ENCODE results near the gene PLEKHF1.

The PLEKHF1 gene

GRCh38 chr19:29628661-29629385, 36.4 kb upstream of the PLEKHF1 start:
- Histone ChIP-seq H3K9me3 (ENCODE audit: control insufficient read depth, insufficient read depth, low read length) (no peaks in the 10 kb centered on the region), H3K9ac (ENCODE audit: low read depth, low read length) (no peak overlapping the region), H3K4me1 (ENCODE audit: insufficient read depth, low read length) (no peaks in the 10 kb centered on the region), H3K36me3 (ENCODE audit: insufficient read depth, low read length) (no peaks in the 10 kb centered on the region)

GRCh38 chr19:29629836-29630534, 35.3 kb upstream of the PLEKHF1 start:
- H3K9me3 ChIP-seq (ENCODE audit: control insufficient read depth, insufficient read depth, low read length), result no peaks in the 10 kb centered on the region
- H3K9ac ChIP-seq (ENCODE audit: low read depth, low read length), result no peak overlapping the region
- no peaks in the 10 kb centered on the region for H3K4me1 ChIP-seq (ENCODE audit: insufficient read depth, low read length)
- no peaks in the 10 kb centered on the region for H3K36me3 ChIP-seq (ENCODE audit: insufficient read depth, low read length)

DNA sequence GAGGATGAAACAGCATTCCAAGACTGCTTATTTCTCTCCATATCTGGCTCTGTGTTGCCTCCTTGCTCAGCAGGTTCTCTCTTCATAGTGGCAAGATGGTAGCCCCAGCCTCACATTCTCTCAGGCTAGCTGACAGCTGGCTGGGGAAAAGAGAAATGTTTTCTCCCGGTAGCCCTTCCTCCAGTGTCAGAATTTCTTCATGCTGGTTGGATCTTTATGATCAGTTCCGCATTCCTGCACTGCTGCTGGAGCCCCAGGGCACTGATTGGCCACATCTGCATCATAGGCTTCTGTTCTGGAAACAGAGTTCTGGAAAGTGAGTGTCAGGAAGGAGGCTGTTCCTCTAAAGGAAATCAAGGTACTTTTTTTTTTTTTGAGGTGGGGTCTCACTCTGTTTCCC, 34.6 kb upstream of the PLEKHF1 start:
- Histone ChIP-seq H3K9me3 (ENCODE audit: control insufficient read depth, insufficient read depth, low read length) (no peaks in the 10 kb centered on the region), H3K9ac (ENCODE audit: low read depth, low read length) (no peak overlapping the region), H3K4me1 (ENCODE audit: insufficient read depth, low read length) (no peaks in the 10 kb centered on the region), H3K36me3 (ENCODE audit: insufficient read depth, low read length) (no peaks in the 10 kb centered on the region)

GRCh38 chr19:29631450-29631849, 33.8 kb upstream of the PLEKHF1 start:
- Histone ChIP-seq H3K36me3 (ENCODE audit: insufficient read depth, low read length) (no peaks in the 10 kb centered on the region), H3K9me3 (ENCODE audit: control insufficient read depth, insufficient read depth, low read length) (no peaks in the 10 kb centered on the region), H3K9ac (ENCODE audit: low read depth, low read length) (no peak overlapping the region), H3K4me1 (ENCODE audit: insufficient read depth, low read length) (no peaks in the 10 kb centered on the region)

- no peaks in the 10 kb centered on the region for H3K4me1 ChIP-seq (ENCODE audit: insufficient read depth, low read length)
- no peaks in the 10 kb centered on the region for H3K9me3 ChIP-seq (ENCODE audit: control insufficient read depth, insufficient read depth, low read length)
- H3K36me3 ChIP-seq (ENCODE audit: insufficient read depth, low read length), result no peaks in the 10 kb centered on the region
- no peak overlapping the region for H3K9ac ChIP-seq (ENCODE audit: low read depth, low read length)
These were observed 31.3 kb upstream of the PLEKHF1 start for GRCh38 chr19:29634002-29634401.

DNA sequence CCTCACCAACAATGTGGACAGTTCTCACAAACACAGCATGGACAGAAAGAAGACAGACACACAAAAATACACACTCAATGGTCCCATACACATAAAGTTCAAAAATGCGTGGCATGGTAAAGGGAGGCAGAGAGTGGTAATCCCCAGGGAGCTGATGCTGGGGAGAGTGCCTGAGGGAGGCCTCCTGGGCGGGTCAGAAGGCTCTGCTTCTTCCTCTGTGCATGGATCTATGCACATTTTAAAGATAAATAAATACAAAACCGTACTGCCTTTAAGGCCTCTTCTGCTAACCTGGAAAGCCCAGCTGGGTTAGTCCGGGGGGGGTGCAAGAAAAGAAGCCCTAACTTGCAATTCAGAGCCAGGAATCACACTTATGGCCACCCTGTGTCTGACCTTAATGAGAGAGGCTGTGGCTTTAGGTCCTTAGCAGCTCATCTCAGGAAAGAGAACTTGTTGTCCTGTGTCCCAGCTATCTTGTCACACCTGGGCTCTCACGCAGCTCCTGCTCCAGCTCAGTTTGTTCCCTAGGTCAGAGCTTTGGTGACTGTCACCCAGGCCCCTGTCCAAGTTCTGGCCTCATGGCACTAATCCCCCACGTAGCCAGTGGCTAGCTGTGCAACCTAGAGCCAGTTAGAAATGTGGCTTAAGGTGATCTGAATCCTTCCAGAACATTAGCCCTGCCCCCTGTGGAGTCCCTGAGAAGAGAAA, 30.7 kb upstream of the PLEKHF1 start:
- Histone ChIP-seq H3K9ac (ENCODE audit: low read depth, low read length) (no peak overlapping the region), H3K36me3 (ENCODE audit: insufficient read depth, low read length) (no peaks in the 10 kb centered on the region), H3K4me1 (ENCODE audit: insufficient read depth, low read length) (no peaks in the 10 kb centered on the region), H3K9me3 (ENCODE audit: control insufficient read depth, insufficient read depth, low read length) (no peaks in the 10 kb centered on the region)

DNA sequence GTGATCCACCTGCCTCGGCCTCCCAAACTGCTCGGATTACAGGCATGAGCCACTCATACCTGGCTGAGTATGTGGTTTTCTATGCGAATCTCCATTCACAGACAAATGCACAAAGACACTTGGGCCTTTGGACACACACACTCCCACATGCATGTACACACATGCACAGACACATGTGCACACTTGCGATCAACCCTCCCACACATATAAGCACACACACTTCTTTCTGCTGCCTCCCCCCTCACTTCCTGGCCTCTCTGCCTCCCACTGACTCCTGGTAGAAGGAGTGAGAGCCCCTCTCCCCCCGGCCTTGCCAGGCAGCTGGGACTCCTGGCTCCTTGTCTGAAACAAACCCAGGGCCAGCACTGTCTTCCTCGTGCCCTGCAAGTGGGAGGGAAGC, 29.3 kb upstream of the PLEKHF1 start:
- Histone ChIP-seq H3K9me3 (ENCODE audit: control insufficient read depth, insufficient read depth, low read length) (no peaks in the 10 kb centered on the region), H3K4me1 (ENCODE audit: insufficient read depth, low read length) (no peaks in the 10 kb centered on the region), H3K36me3 (ENCODE audit: insufficient read depth, low read length) (no peaks in the 10 kb centered on the region), H3K9ac (ENCODE audit: low read depth, low read length) (no peak overlapping the region)

- Histone ChIP-seq H3K4me1 (ENCODE audit: insufficient read depth, low read length) (no peaks in the 10 kb centered on the region), H3K9ac (ENCODE audit: low read depth, low read length) (no peak overlapping the region), H3K36me3 (ENCODE audit: insufficient read depth, low read length) (no peaks in the 10 kb centered on the region), H3K9me3 (ENCODE audit: control insufficient read depth, insufficient read depth, low read length) (no peaks in the 10 kb centered on the region)
These were observed 28.5 kb upstream of the PLEKHF1 start for GRCh38 chr19:29636553-29637360.

DNA sequence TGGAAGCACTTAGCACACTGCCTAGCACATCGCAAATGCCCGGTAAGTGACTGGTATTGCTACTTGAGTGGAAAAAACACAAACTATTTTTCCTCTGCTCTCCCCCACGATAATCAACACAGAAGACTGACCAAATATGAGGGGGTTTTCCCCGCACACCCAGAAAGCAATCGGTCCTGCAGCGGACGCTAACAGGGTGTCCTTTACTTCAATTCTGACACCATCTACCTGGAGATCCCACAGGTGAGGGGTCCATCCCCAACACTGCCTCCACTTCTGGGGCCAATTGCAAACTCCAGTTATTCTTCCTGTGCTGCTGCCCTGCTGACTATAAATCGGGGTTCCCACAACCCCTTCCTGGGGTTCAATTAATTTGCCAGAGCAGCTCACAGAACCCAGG, 26.2 kb upstream of the PLEKHF1 start:
- Histone ChIP-seq H3K9ac (ENCODE audit: low read depth, low read length) (no peak overlapping the region), H3K36me3 (ENCODE audit: insufficient read depth, low read length) (no peaks in the 10 kb centered on the region), H3K9me3 (ENCODE audit: control insufficient read depth, insufficient read depth, low read length) (no peaks in the 10 kb centered on the region), H3K4me1 (ENCODE audit: insufficient read depth, low read length) (no peaks in the 10 kb centered on the region)

GRCh38 chr19:29640231-29640630, 25.0 kb upstream of the PLEKHF1 start:
- Histone ChIP-seq H3K9me3 (ENCODE audit: control insufficient read depth, insufficient read depth, low read length) (no peaks in the 10 kb centered on the region), H3K36me3 (ENCODE audit: insufficient read depth, low read length) (no peaks in the 10 kb centered on the region), H3K9ac (ENCODE audit: low read depth, low read length) (no peak overlapping the region), H3K4me1 (ENCODE audit: insufficient read depth, low read length) (peaks cover 3% of the 10 kb centered on the region; the same call in 1 of the 2 replicates)

DNA sequence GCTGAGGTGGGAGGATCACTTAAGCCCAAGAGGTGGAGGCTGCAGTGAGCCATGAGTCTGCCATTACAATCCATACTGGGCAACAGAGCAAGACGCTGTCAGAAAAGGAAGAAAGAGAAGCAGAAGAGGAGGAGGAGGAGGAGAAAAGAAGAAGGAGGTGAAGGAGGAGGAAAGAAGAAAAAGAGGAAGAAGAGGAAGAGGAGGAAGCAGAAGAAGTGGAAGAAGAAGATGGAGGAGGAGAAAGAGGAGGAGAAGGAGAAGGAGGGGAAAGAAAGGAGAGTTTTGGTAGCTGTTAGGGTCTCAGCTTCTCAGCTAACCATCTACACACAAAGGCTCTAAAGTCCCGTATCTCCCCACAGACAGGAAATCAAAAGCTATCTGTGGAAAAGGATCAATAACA, 23.7 kb upstream of the PLEKHF1 start:
- peaks cover 12% of the 10 kb centered on the region for H3K4me1 ChIP-seq (ENCODE audit: insufficient read depth, low read length)
- H3K9me3 ChIP-seq (ENCODE audit: control insufficient read depth, insufficient read depth, low read length), result no peaks in the 10 kb centered on the region
- no peaks in the 10 kb centered on the region for H3K36me3 ChIP-seq (ENCODE audit: insufficient read depth, low read length)
- H3K9ac ChIP-seq (ENCODE audit: low read depth, low read length), result no peak overlapping the region

- Histone ChIP-seq H3K4me1 (ENCODE audit: insufficient read depth, low read length) (peaks cover 12% of the 10 kb centered on the region), H3K9ac (ENCODE audit: low read depth, low read length) (no peak overlapping the region), H3K36me3 (ENCODE audit: insufficient read depth, low read length) (no peaks in the 10 kb centered on the region), H3K9me3 (ENCODE audit: control insufficient read depth, insufficient read depth, low read length) (no peaks in the 10 kb centered on the region)
These were observed 21.8 kb upstream of the PLEKHF1 start for GRCh38 chr19:29643361-29643935.

GRCh38 chr19:29644210-29644609, 21.1 kb upstream of the PLEKHF1 start:
- Histone ChIP-seq H3K9me3 (ENCODE audit: control insufficient read depth, insufficient read depth, low read length) (no peaks in the 10 kb centered on the region), H3K36me3 (ENCODE audit: insufficient read depth, low read length) (no peaks in the 10 kb centered on the region), H3K9ac (ENCODE audit: low read depth, low read length) (no peak overlapping the region), H3K4me1 (ENCODE audit: insufficient read depth, low read length) (peaks cover 12% of the 10 kb centered on the region)

DNA sequence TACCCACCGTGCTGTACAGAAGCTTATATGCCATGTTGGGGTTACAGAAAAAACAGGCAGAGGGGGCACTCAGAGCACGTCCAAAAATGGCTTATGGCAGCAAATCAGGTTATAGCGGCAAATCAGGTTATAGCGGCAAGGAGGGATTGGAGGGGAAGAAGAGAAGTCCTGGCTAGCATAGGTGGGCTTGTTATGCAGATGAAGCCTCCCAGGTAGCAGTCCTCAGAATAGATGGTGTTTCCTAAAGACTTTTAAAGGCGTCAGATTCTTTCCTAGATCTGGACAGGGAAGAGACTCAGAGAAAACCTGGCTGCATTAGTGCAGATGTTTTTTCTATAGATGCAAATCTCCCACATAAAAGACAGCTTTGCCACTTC, 19.8 kb upstream of the PLEKHF1 start:
- H3K9me3 ChIP-seq (ENCODE audit: control insufficient read depth, insufficient read depth, low read length), result no peaks in the 10 kb centered on the region
- no peaks in the 10 kb centered on the region for H3K36me3 ChIP-seq (ENCODE audit: insufficient read depth, low read length)
- H3K4me1 ChIP-seq (ENCODE audit: insufficient read depth, low read length), result peaks cover 12% of the 10 kb centered on the region
- no peak overlapping the region for H3K9ac ChIP-seq (ENCODE audit: low read depth, low read length)

Measured in ES-I3 (cell line).